HG03558 (cell line): ENCODE data around the gene EIF4A3.

Source experiments
- ATAC-seq: cut with Tn5 transposase; IDR thresholded peaks from one replicate; pipeline ENCODE4 v1.9.1; 2021; ENCODE audit warnings: moderate number of reproducible peaks; ENCODE audit not compliant: unreplicated experiment; ENCODE audit errors: extremely low read depth

Gene EIF4A3

GRCh38 chr17:80141463-80142165 is 5.3 kb downstream of the EIF4A3 start:
- ATAC-seq: no peak

GRCh38 chr17:80138856-80139426 is 8.0 kb downstream of the EIF4A3 start:
- ATAC-seq: no peak

- no peak for ATAC-seq
These were observed 9.8 kb downstream of the EIF4A3 start for GRCh38 chr17:80137131-80137530.

- no peak for ATAC-seq
These were observed 13.3 kb downstream of the EIF4A3 start for GRCh38 chr17:80133626-80133970.

- ATAC-seq: no peak
These were observed 13.9 kb downstream of the EIF4A3 start for GRCh38 chr17:80132906-80133625.

GRCh38 chr17:80130992-80131391 is 15.9 kb downstream of the EIF4A3 start:
- no peak for ATAC-seq

- ATAC-seq: no peak
These were observed 17.8 kb downstream of the EIF4A3 start for GRCh38 chr17:80129006-80129565.

- ATAC-seq: no peak
These were observed 20.5 kb downstream of the EIF4A3 start for GRCh38 chr17:80126449-80126715.

- no peak for ATAC-seq
These were observed 21.1 kb downstream of the EIF4A3 start for GRCh38 chr17:80125656-80126448.

GRCh38 chr17:80124351-80124981 is 22.5 kb downstream of the EIF4A3 start:
- ATAC-seq: no peak

GRCh38 chr17:80123791-80124190 is 23.1 kb downstream of the EIF4A3 start:
- no peak for ATAC-seq

- no peak for ATAC-seq
These were observed 23.9 kb downstream of the EIF4A3 start for GRCh38 chr17:80122926-80123505.

GRCh38 chr17:80122026-80122575 is 24.8 kb downstream of the EIF4A3 start:
- no peak for ATAC-seq

- ATAC-seq: no peak
These were observed 27.1 kb downstream of the EIF4A3 start for GRCh38 chr17:80119839-80120238.

GRCh38 chr17:80119271-80119791 is 27.6 kb downstream of the EIF4A3 start:
- no peak for ATAC-seq

GRCh38 chr17:80118601-80119270 is 28.2 kb downstream of the EIF4A3 start:
- no peak for ATAC-seq

- no peak for ATAC-seq
These were observed 29.2 kb downstream of the EIF4A3 start for GRCh38 chr17:80117491-80118401.

GRCh38 chr17:80116921-80117380 is 30.0 kb downstream of the EIF4A3 start:
- ATAC-seq: no peak
